Activated CD4-positive, alpha-beta T cell treated with anti-CD3 and anti-CD28 coated beads for 24 hours (primary cell): ENCODE results near the gene ARHGAP24.
"Not testable (repeated sequence)": the region's sequence is repeated elsewhere in the genome, so short reads cannot be mapped to it uniquely, and the experiment has no call there.

Source experiments
- DNase-seq, 2 donors: peaks; one replicate each; pipeline ENCODE4 v3.0.0-alpha.2; 2020; ENCODE audit warnings: low read depth in 2 of 2

Gene ARHGAP24

DNA sequence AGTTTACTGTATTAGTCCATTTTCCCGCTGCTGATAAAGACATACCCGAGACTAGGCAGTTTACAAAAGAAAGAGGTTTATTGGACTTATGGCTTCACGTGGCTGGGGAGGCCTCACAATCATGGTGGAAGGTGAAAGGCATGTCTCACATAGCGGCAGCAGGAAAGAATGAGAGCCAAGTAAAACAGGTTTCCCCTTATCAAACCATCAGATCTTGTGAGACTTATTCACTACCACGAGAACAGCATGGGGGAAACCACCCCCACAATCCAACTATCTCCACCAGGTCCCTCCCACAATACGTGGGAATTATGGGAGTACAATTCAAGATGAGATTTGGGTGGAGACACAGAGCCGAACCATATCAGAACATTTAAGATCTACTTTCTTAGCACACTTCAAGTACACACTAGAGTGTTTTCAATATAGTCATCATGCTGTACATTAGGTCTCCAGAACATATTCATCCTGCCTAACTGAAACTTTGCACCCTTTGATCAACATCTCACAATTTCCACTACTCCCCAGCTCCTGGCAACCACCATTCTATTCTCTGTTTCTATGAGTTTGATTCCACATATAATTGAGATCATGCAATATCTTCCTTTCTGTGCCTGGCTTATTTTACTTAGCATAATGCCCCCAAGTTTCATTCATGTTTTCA, 341.0 kb downstream of the ARHGAP24 start:
- no peak for DNase-seq

DNA sequence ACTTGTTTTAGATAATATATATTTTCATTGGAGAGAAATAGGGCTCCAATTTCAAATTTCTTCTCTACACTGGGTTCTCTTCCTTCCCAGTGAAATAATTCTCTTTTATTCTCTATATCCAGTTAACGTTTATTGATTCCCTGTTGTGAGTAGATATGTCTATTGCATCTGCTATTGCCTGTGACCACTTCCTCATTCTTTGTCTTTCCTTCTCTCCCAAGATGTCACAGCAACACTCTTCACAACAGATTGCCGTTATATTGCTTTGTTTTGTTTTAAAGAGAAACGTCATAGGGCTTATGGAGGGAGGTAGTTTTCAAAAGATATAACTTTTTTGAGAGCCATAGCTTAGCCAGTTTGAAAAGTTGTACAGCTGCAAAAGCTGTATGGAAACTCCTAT, 343.8 kb downstream of the ARHGAP24 start:
- DNase-seq: no peak

DNA sequence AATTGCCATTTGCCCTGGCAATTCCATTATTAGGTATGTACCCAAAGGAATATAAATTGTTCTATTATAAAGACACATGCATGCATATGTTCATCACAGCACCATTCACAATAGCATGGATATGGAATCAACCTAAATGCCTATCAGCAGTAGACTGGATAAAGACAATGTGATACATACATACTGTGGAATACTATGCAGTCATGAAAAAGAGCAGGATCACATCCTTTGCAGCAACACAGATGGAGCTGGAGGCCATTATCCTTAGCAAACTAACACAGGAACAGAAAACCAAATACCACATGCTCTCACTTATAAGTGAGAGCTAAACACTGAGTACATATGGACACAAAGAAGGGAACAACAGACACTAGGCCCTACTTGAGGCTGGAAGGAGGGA, 345.2 kb downstream of the ARHGAP24 start:
- not testable (repeated sequence) for DNase-seq

DNA sequence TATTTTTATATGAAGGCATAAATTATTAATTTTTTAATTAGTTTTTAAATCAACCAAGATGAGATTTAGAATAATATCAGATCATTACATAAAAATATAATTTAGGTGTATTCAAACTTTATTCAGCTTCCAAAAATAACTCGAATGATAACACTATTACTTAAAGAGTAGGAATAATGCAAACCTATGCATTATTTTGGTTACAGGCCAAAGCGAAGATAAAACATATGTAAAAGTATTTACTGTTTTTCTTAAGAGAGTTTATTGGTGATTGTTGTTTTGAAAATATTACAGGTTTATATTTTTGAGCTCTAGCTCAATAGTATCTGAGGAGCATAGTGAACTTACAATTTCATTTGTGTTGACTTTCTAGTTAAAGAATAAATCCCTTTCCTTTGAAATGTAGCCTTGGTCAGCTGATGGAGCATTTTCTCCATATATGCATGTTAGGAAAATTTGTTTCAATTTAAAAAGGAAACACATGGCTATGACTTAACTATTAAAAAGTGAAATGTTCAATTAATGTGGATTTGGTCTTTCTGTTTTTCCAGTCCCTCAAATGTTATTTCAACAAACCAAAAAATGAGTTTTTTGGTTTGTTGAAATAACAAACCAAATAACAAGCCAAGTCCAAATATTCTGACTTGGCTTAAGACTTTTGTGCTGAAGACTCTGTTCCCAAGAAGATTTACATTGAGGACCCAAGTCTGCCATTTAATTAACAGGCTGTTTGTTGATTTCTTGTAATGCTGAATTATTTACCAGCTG, 346.9 kb downstream of the ARHGAP24 start:
- DNase-seq: no peak

DNA sequence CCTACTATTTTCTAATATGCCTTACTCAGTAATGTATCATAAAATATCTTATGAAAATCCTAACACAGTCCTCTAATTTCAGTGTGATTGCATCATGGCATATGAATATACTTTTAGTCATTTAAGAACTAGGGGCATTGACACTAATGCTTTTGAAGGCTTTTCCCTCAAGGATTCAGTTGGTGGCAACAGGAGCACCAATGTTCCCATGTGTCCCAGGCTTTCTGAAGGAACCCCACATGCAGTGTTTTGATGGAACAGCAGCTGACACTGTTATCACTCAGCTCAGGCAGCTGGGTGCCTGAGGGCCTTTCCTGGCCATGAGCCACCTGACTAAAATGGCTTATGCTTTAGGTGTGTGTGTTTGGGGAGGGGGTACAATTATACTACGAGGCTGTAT, 348.3 kb downstream of the ARHGAP24 start:
- DNase-seq: no peak

DNA sequence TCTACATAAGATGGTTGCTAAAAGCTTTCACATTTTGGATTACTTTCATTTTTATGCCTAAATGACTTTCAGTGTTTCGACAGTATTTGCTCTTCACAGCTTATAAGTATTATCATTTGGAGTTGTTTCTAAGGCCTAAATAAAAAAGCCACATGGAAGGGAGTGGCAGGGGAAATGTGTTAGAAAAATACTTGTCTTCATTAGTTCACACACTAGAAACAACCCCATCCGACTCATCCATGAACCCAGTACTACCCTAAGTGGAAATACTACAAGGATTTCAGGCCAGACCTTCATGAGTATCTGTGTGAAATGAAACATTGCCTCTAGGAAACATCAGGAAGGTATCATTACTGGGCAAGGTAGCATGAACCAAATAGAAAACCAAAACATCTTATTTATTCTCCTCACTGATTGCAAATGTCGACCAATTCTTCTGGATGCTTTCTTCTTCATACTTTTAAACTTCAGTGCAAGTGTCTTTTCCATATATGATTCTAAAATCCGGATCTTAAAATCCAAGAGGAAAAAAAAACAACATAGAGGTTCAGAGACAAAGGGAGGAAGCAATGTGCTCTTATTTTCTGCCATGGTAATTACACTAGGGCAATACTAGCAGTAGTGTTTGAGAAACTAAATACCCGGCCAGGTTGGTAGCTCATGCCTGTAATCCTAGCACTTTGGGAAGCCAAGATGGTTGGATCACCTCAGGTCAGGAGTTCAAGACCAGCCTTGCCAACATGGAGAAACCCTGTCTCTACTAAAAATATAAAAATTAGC, 349.4 kb downstream of the ARHGAP24 start:
- no peak for DNase-seq

DNA sequence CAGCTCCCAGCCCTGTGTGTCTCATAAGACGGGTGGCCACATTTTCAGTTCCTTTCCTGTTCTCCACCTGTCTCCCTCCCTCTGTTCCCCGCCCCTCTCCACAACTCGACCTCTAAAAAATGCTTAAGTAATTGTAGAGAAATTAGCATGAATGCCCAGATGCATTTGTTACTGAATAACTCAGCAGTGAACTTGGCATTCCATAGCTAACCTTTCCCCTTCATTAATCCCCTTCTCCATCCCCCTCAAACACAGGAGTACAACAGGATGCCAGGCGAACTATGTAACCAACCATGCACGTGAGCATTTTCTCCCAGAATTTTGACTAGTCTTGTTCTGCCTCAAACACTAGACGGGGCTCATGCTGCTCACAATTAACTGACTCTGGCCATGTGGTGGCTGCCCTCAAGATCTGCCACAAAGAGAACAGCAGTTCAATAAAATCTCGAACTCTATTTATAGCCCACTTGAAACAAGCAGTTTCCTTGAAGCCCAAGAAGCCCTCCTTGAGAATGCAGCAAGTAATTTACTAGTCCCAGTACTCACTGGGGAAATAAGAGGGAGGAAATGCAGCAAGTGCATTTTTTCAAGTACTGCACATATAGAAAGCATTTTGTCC, 351.2 kb downstream of the ARHGAP24 start:
- DNase-seq: no peak

DNA sequence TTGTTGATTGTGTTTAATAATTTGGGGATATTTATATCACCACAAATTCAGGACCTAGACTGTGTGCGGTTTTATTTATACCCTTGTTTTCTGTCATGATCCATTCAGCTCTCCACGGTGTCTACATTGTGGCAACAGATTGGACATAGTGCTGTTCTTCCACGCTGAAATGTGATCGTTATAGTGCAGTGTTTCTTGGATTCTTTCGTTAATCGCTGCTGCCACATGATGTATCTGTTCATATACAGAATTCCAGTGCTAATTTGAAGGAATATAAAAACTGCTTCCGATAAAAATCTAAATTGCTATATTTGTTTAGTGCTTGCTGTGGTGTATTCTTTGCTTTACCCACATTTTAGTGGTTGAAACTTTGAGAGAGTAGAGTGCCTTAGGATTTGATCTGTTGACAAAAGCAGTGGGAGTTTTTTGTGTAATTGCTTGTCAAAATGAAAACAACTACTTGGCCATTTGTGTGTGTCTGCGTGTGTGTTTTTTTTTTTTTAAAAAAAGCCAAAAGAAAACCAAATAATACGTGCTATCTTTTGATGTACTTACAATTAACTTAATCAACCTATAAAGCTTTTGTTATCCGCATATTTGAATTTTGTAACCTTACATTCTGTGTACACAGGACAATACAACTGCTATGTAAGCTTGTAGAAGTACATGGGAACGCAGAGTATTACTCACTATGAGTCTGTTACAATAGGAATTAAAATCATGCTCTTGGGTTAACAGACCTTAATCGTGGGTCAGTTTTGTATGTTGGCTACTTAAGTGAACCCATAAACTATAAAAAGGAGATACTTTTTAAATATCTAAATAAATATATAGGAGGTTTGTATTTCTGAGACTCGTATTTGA, 353.3 kb downstream of the ARHGAP24 start:
- no peak for DNase-seq

DNA sequence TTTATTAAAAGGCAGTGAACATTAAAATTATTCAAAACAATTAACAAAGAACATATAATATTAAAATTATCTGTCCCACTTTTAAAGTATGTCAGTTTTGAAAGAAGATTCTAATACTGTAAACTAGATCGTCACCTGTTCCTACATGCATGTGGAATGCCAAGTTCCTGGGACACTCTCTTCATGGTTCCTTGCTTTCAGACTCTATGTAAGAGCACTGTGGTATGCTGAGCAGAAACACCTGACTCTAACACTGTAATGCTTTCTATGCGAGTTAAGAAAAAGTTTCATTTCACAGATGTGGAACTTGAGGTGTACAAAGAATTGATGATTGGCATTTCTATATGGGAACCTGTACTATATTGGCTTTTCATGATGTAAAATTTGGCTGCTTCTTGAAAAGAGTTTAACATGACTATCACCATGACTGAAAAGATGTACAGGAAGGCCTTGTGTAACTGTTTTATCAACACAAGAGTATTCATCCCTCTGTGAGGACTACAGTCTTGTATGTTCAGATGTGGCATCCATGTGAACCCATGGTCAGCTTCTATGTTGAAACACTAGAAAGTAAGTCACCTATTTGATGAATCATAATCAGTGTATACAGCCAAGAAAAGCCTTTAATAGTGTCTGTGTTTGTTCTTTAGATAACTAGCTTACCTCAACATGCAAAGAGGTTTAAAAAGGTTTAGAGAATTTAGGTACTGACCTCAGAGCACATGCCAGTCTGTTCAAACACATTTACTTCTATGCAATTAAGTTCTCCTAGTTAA, 354.5 kb downstream of the ARHGAP24 start:
- no peak for DNase-seq

DNA sequence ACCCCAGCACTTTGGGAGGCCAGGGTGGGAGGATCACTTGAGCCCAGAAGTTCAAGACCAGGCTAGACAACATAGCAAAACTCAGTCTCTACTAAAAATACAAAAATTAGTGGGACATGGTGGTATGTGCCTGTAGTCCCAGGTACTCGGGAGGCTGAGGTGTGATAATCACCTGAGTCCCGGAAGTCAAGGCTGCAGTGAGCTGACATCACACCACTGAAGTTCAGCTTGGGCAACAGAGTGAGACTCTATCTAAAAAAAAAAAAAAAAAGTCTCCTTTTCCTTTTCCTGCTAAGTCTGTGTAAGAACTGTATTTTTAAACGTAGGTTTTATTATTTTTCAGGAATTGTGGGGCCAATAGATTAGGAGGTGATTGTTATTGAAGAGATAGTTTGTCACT, 356.7 kb downstream of the ARHGAP24 start:
- DNase-seq: no peak

DNA sequence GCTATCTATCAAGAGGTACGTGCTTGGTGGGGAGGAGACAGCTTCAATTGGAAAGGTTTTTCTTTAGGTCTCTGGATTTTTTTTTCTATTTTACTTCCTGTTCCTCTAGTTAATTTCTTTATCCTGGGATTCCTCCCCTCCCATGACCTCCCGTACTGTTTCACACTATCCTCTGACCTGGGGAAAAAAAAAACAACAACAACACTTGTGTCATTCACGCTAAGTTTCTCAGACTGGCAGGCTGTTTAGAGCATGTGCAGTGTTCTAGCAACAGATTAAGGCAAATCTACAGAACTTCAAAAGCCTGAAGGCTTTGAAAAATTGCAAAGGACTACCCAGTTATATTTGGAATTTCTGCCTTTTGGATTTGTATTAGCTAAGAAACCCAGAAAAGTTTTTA, 358.4 kb downstream of the ARHGAP24 start:
- no peak for DNase-seq

DNA sequence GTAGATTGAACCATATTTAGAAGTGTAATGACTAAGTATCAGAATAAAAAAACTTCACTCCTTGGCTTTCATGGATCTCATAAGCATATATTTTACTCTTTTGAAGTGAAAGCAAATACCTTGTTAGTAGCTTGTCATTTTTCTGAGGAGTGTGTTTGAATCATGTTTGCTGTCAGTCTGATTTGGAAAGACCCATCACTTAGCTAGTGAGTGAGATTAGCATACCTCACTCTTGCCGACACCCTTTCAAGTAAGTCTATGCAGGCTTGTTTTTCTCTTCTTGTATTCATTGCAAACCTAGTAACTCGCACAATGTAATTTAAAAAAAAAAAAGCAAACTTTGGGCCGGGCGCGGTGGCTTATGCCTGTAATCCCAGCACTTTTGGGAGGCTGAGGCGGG, 360.0 kb downstream of the ARHGAP24 start:
- DNase-seq: no peak

DNA sequence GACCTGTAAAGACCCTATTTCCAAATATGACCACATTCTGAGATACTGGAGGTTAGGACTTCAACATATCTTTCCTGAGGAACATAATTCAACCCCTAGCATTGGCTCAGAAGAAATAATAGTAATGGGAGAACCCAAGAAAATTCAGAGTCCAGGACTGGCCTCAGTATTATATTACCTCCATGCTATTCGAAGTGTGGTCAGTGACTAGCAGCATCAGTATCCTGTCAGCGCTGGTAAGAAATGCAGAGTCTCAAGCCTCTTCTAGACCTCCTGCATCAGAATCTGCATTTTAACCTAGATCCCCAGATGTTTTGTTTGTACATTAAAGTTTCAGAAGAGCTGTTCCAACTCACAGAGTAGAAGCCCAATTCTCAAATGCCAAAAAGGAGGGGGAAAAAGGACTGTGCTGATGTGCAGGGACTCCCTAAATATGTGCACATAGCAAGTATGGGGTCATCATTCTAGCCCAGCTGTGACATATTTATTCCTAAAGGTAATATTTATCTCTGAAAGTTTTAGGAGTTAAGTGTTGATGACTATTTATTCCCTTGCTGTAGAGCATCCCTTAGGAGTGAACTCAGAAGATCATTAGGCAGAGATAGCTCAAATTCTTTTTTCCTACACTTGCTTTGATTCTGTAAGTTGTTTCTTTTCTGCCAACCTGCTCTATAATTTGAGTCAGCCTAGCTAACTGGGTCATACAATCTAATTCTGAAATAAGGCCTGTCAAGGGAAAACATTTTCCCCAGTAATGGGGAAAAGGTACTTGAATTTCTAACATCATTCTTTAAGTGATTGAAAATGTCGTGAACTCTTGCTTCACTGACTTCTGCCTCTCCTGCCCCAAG, 361.9 kb downstream of the ARHGAP24 start:
- DNase-seq: no peak

DNA sequence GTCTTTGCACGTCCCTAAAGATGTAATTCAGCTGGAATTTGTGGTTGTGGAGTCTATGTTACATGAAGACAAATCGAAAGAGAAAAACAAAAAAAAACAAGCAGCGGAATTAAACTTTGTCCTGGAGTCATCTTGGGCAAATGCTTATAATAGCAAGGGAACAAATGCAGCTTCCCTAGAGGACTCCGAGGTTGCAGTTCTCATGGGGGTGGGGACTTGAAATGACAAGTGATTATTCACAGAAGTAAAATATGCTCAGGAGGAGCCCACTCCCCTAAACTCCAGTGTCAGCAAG, 362.4 kb downstream of the ARHGAP24 start:
- no peak for DNase-seq

DNA sequence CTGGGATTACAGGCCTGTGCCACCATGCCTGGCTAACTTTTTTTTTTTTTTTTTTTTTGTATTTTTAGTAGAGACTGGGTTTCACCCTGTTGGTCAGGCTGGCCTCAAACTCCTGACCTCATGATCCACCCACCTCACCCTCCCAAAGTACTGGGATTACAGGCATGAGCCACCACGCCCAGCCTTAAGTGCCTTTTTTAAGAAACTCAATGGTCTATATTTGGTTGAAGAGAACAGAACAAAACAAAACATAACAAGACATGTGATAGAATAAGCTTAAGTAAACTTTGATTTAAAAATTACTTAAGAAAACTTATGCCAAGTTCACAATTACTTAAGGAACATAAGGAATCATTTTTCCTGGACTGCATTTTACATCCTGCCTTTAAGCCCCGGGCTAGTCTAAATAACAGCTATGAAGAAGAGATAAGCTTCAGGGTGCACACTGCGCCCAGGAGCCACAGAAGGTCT, 365.1 kb downstream of the ARHGAP24 start:
- DNase-seq: not testable (repeated sequence)

DNA sequence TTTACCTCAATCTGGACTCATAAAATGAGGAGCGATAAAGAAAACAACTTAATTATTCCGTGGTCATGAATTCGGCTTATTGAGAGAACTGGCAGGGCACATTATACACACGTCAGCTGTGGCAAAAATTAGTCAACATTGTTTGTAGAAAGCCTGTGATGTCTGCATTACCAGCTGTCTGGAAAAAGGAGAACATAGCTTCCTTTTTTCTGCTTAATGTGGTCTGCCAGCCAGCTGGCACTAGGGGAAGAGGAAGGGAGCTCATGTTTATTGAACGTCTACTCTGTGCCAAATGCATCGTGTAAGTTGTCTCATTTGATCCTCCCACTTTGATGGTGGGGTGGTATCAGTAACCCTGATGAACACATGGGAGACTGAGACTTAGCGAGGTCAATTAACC, 367.6 kb downstream of the ARHGAP24 start:
- DNase-seq: no peak

DNA sequence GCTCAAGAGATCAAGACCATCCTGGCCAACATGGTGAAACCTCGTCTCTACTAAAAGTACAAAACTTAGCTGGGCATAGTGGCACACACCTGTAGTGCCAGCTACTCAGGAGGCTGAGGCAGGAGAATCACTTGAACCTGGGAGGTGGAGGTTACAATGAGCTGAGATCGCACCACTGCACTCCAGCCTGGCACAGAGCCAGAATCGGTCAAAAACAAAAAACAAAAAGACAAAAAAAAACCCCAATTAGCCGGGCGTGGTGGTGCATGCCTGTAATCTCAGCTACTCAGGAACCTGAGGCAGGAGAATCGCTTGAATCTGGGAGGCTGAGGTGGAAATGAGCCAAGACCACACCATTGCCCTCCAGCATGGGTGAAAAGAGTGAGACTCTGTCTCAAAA, 378.8 kb downstream of the ARHGAP24 start:
- not testable (repeated sequence) for DNase-seq

DNA sequence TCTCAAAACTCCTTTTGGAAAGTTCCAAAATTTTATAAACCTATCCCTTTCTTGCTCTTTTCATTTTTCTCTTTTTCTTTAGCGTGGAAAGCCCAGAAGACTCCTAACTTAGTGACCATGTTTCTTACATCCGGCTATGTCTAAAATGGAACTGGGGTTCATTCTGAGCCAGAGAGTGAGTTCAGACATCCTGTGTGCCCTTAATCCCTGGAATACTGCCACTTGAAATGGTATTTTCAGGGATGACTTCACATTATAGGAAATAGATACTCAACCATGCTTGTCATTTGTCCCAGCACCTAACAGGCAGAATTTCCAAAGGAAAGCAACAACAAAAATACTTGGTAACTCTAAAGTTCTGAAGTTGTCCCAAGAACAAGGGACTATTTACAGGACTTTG, 379.6 kb downstream of the ARHGAP24 start:
- no peak for DNase-seq

DNA sequence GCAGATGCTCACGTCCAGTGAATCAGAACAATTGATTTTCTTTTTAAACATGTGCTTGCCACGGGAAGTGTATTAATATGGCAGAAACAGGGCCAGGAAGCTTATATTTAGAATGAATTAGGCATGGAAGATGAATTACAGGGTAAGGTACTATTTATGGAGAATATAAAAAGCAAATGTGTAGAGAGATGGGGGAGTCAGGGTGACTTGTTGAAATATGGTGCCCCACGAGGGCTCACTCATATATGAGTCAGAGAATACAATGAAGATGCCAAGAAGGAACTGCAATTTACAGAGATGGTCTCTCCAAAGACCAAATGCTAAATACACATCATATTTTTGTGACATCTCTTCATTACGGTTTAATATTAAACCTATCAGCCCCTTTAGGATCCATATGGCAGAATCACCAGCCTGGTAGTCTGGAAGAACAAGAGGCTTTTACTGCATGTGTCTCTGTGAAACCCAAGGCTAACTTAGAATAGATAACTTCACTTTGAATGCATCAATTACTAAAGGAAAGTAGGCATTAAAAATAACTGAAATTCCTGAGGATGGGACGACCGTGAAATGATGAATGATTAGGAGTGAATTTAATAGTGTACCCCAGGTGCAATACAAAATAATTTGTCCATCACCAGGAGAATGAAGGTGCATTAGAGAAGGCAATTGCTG, 385.3 kb downstream of the ARHGAP24 start:
- DNase-seq: no peak
